GM23338 (cell line): ENCODE data around the gene FUT7. TPM values are rescaled to one million over a fixed set of nuclear protein-coding genes. Genes with fewer than 3 reads are reported as not detected.

Source experiments
- ATAC-seq: fragments of 200-7000 bp; cut with Tn5 transposase; 3 replicates; pipeline ENCODE4 v1.9.1; 2020
- DNase-seq: peaks from one replicate; pipeline ENCODE4 v3.0.0-alpha.2; 2015; ENCODE audit warnings: low spot score
- H2AFZ ChIP-seq: fragments of 200-600 bp; sonication (generic); 2 replicates; pipeline ENCODE4 v1.8.0; 2016; ENCODE audit warnings: antibody characterized with exemption, mild to moderate bottlenecking, moderate library complexity
- H3F3A ChIP-seq: fragments of 200-600 bp; sonication (generic); replicated peaks from 2 replicates; pipeline ENCODE4 v1.8.0; 2017; ENCODE audit warnings: antibody characterized with exemption, mixed run types, low read depth
- H3K27ac ChIP-seq: fragments of 200-600 bp; sonication (generic); 2 replicates; pipeline ENCODE4 v1.6.1; 2016; ENCODE audit warnings: low read depth
- H3K27me3 ChIP-seq: fragments of 200-600 bp; sonication (generic); 2 replicates; pipeline ENCODE4 v1.8.0; 2016; ENCODE audit warnings: mild to moderate bottlenecking, mixed run types, moderate library complexity; ENCODE audit not compliant: insufficient read depth
- H3K36me3 ChIP-seq: fragments of 200-600 bp; sonication (generic); 2 replicates; pipeline ENCODE4 v1.8.0; 2016; ENCODE audit warnings: mild to moderate bottlenecking; ENCODE audit not compliant: insufficient read depth
- H3K4me1 ChIP-seq: fragments of 200-600 bp; sonication (generic); 2 replicates; pipeline ENCODE4 v1.8.0; 2016; ENCODE audit warnings: mild to moderate bottlenecking, moderate library complexity; ENCODE audit not compliant: insufficient read depth
- H3K4me2 ChIP-seq: fragments of 200-600 bp; sonication (generic); 2 replicates; pipeline ENCODE4 v1.7.1; 2017; ENCODE audit warnings: mixed run types
- H3K4me3 ChIP-seq: fragments of 200-600 bp; sonication (generic); 2 replicates; pipeline ENCODE4 v1.6.1; 2016; ENCODE audit warnings: mixed run types
- H3K79me2 ChIP-seq: fragments of 200-600 bp; sonication (generic); replicated peaks from 2 replicates; pipeline ENCODE4 v1.8.0; 2017; ENCODE audit warnings: mild to moderate bottlenecking; ENCODE audit not compliant: insufficient read depth
- H3K9me2 ChIP-seq: fragments of 200-600 bp; sonication (generic); 2 replicates; pipeline ENCODE4 v1.8.0; 2017; ENCODE audit not compliant: insufficient read depth
- H4K20me1 ChIP-seq: fragments of 200-600 bp; sonication (generic); replicated peaks from 2 replicates; pipeline ENCODE4 v1.8.0; 2017; ENCODE audit warnings: mild to moderate bottlenecking; ENCODE audit not compliant: insufficient read depth
- H3K27ac Mint-ChIP-seq: 2 replicates; pipeline ENCODE4 v1.8.0; 2020; ENCODE audit warnings: inconsistent platforms, mild to moderate bottlenecking, moderate library complexity, mixed read lengths
- H3K27me3 Mint-ChIP-seq: 3 replicates; pipeline ENCODE4 v1.8.0; 2022; ENCODE audit warnings: low read depth, mild to moderate bottlenecking, moderate library complexity, mixed read lengths, inconsistent platforms; ENCODE audit not compliant: insufficient read depth, poor library complexity
- H3K36me3 Mint-ChIP-seq: 3 replicates; pipeline ENCODE4 v1.8.0; 2021; ENCODE audit warnings: low read depth, mild to moderate bottlenecking, inconsistent platforms, moderate library complexity, mixed read lengths
- H3K4me1 Mint-ChIP-seq: 3 replicates; pipeline ENCODE4 v1.8.0; 2020; ENCODE audit warnings: mild to moderate bottlenecking, inconsistent platforms, mixed read lengths
- H3K4me3 Mint-ChIP-seq: 3 replicates; pipeline ENCODE4 v1.8.0; 2021; ENCODE audit warnings: moderate library complexity, mild to moderate bottlenecking, inconsistent platforms, mixed read lengths
- H3K9me3 Mint-ChIP-seq: 3 replicates; pipeline ENCODE4 v1.8.0; 2020; ENCODE audit warnings: moderate library complexity, mild to moderate bottlenecking, inconsistent platforms, mixed read lengths
- CREB1 ChIP-seq: fragments of 250-450 bp; sonication (Bioruptor Pico); IDR thresholded peaks from 2 replicates; pipeline ENCODE4 v1.5.0; 2020; ENCODE audit warnings: low read depth, mild to moderate bottlenecking, moderate library complexity
- CTCF ChIP-seq, 2 experiments: fragments of 200-600 bp in 1 of 2; sonication (generic) in 1 of 2; conservative IDR thresholded peaks; 2 replicates each; pipeline versions ENCODE4 v1.5.1 to v1.6.1; 2016 to 2017; ENCODE audit warnings: antibody characterized with exemption in 2 of 2, low read depth in 2 of 2, mild to moderate bottlenecking in 2 of 2, moderate library complexity in 1 of 2
- ETS1 ChIP-seq: IDR thresholded peaks from 2 replicates; pipeline ENCODE4 v1.6.1; 2016; ENCODE audit warnings: antibody characterized with exemption
- EZH2 ChIP-seq: fragments of 200-600 bp; sonication (generic); IDR thresholded peaks from one replicate; pipeline ENCODE4 v1.8.0; 2017; ENCODE audit warnings: antibody characterized with exemption, mild to moderate bottlenecking, low read depth; ENCODE audit not compliant: unreplicated experiment
- EZH2phosphoT487 ChIP-seq: fragments of 200-600 bp; sonication (generic); IDR thresholded peaks from one replicate; pipeline ENCODE4 v1.8.1; 2018; ENCODE audit warnings: antibody characterized with exemption; ENCODE audit not compliant: unreplicated experiment
- NANOG ChIP-seq: IDR thresholded peaks from 2 replicates; pipeline ENCODE4 v1.6.1; 2016; ENCODE audit warnings: antibody characterized with exemption, borderline replicate concordance
- POLR2AphosphoS5 ChIP-seq: IDR thresholded peaks from 2 replicates; pipeline ENCODE4 v1.6.1; 2016; ENCODE audit warnings: antibody characterized with exemption, low read depth
- STAT1 ChIP-seq: IDR thresholded peaks from one replicate; pipeline ENCODE4 v1.6.1; 2016; ENCODE audit warnings: antibody characterized with exemption; ENCODE audit not compliant: unreplicated experiment
- ZNF114 ChIP-seq: fragments of 250-450 bp; sonication (Bioruptor Pico); IDR thresholded peaks from 2 replicates; pipeline ENCODE4 v1.5.0; 2020; ENCODE audit warnings: mild to moderate bottlenecking, moderate library complexity
- ZNF462 ChIP-seq: fragments of 250-450 bp; sonication (Bioruptor Pico); IDR thresholded peaks from 2 replicates; pipeline ENCODE4 v1.5.0; 2020; ENCODE audit warnings: mild to moderate bottlenecking, moderate library complexity
- polyA plus RNA-seq: library from polyadenylated mRNA; unstranded; fragments of >200 nt; fragmentation: Nextera tagmentation; extraction: Ambion mirVana; gene quantifications from 2 replicates; pipeline ENCODE4 v1.2.1, GENCODE V29; 2016
- total RNA-seq: library from RNA; depleted of rRNA; stranded (reverse); fragments of >200 nt; shearing (Covaris generic); gene quantifications from 2 replicates; pipeline ENCODE4 v1.2.3, GENCODE V29; 2014

FUT7 gene
- total and polyA plus RNA-seq, 2 experiments from 2014 or later = not detected

- TF ChIP-seq EZH2phosphoT487 (no peak), POLR2AphosphoS5 (no peak), ETS1 (no peak), EZH2 (no peak)
These were observed 16.9 kb downstream of the FUT7 start (continued) for GRCh38 chr9:137014776-137015539.

GRCh38 chr9:137014166-137014565, 17.7 kb downstream of the FUT7 start:
- no peaks in the 10 kb centered on the region for H3K27me3 ChIP-seq
- H3K79me2 ChIP-seq = no peaks in the 10 kb centered on the region
- no peaks in the 10 kb centered on the region for H3K9me3 Mint-ChIP-seq
- no peaks in the 10 kb centered on the region for H3K4me1 ChIP-seq
- no peak for TF ChIP-seq NANOG
- no peak for TF ChIP-seq CREB1
- TF ChIP-seq ZNF462 (CRISPR knock-in tag) = no peak
- no peak for TF ChIP-seq STAT1
- no peak for TF ChIP-seq EZH2
- TF ChIP-seq ZNF114 (CRISPR knock-in tag) = no peak
- no peak for TF ChIP-seq CTCF (conservative IDR thresholded peaks at IDR 0.05; ENCODE audit: low read depth in 2 of 2)
- H3K36me3 ChIP-seq = no peaks in the 10 kb centered on the region
- no peak overlapping the region for H3K27ac ChIP-seq
- H3K4me3 ChIP-seq = no peak overlapping the region
- no peak overlapping the region for H3K4me3 Mint-ChIP-seq
- no peak overlapping the region for H3K27ac Mint-ChIP-seq
- H3K9me2 ChIP-seq = no peaks in the 10 kb centered on the region
- ATAC-seq = no peak
- H2AFZ ChIP-seq = no peak overlapping the region
- no peaks in the 10 kb centered on the region for H3F3A ChIP-seq
- H3K27me3 Mint-ChIP-seq = peaks cover 2% of the 10 kb centered on the region
- no peaks in the 10 kb centered on the region for H4K20me1 ChIP-seq
- no peak for DNase-seq
- H3K4me1 Mint-ChIP-seq = no peaks in the 10 kb centered on the region
- no peak overlapping the region for H3K4me2 ChIP-seq
- H3K36me3 Mint-ChIP-seq = peaks cover 2% of the 10 kb centered on the region; the same call in 1 of the 3 replicates
